ENCODE results near the gene FRY. TPM values are rescaled to one million over a fixed set of nuclear protein-coding genes. Genes with fewer than 3 reads are reported as not detected.

Gene FRY
- total and polyA plus RNA-seq, 10 of the 15 experiments (the other 5 are each of a cell fraction or from before 2014, with no cell fraction given), result 0.18 to 1.4 (median 0.30) TPM

DNA sequence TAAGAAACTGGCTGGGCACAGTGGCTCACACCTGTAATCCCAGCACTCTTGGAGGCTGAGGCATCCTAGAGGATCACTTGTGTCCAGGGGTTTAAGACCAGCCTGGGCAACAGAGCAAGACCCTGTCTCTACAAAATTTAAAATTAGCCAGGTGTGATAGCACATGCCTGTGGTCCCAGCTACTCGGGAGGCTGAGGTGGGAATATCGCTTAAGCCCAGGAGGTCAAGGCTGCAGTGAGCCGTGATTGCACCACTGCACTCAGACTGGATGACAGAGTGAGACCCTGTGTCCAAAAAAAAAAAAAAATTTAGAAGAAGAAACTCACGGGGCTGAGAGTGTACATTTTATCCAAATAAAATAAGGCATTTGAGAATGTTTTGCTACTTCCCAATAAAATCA, 224.7 kb downstream of the FRY start:
- BruUV-seq (replicated peaks), result no TSS peak
- H3K27ac ChIP-seq (ENCODE audit: control insufficient read depth, insufficient read depth), result no peak overlapping the region

More for the DNA sequence above, 224.7 kb downstream of the FRY start:
- ChIA-PET CTCF (interaction anchor here (0.7 to 2.1 kb wide), 5 partner anchors 9 to 1211 kb away, joined by 3 to 7 read pairs (median 3); no protein-coding TSS in a partner anchor), SMC1A (ENCODE audit: uncharacterized antibody, unreplicated experiment) (interaction anchor here (1.0 to 1.1 kb wide), 2 partner anchors 10 to 53 kb away, joined by 3 read pairs; no protein-coding TSS in a partner anchor), RAD21 (ENCODE audit: unreplicated experiment) (no interaction called here), POLR2A (no interaction called here)
- no peak for ATAC-seq
- H3K4me3 ChIP-seq, result no peak overlapping the region
- H3K4me2 ChIP-seq (ENCODE audit: control insufficient read depth, insufficient read depth), result no peak overlapping the region
- no peak for FAIRE-seq
- DNase-seq (ENCODE audit: low read depth, low spot score), result no peak
- H3K36me3 ChIP-seq (ENCODE audit: control insufficient read depth in 2 of 2, insufficient read depth in 2 of 2, low read length in 1 of 2), result no peaks in the 10 kb centered on the region
- H3K27me3 ChIP-seq (replicated peaks in 1 of 2; ENCODE audit: control insufficient read depth in 2 of 2, insufficient read depth in 2 of 2, low read length in 1 of 2), result no peaks in the 10 kb centered on the region; a peak in 1 of 4 replicates
- TF ChIP-seq NBN (IDR thresholded peaks at IDR 0.05) (no peak), TCF12 (IDR thresholded peaks at IDR 0.05; ENCODE audit: low read depth, low read length) (no peak), CHD1 (IDR thresholded peaks at IDR 0.05; ENCODE audit: low read depth, low read length) (no peak), IKZF2 (IDR thresholded peaks at IDR 0.05) (no peak), ETV6 (conservative IDR thresholded peaks at IDR 0.05 in 1 of 2, IDR thresholded peaks at IDR 0.05 in 1 of 2; ENCODE audit: borderline replicate concordance in 1 of 2, low read depth in 1 of 2) (no peak), RAD21 (IDR thresholded peaks at IDR 0.05; ENCODE audit: insufficient read depth, low read depth, low read length) (no peak), MTA3 (IDR thresholded peaks at IDR 0.05; ENCODE audit: borderline replicate concordance, low read length) (no peak)
- TF ChIP-seq, protein P1, sequence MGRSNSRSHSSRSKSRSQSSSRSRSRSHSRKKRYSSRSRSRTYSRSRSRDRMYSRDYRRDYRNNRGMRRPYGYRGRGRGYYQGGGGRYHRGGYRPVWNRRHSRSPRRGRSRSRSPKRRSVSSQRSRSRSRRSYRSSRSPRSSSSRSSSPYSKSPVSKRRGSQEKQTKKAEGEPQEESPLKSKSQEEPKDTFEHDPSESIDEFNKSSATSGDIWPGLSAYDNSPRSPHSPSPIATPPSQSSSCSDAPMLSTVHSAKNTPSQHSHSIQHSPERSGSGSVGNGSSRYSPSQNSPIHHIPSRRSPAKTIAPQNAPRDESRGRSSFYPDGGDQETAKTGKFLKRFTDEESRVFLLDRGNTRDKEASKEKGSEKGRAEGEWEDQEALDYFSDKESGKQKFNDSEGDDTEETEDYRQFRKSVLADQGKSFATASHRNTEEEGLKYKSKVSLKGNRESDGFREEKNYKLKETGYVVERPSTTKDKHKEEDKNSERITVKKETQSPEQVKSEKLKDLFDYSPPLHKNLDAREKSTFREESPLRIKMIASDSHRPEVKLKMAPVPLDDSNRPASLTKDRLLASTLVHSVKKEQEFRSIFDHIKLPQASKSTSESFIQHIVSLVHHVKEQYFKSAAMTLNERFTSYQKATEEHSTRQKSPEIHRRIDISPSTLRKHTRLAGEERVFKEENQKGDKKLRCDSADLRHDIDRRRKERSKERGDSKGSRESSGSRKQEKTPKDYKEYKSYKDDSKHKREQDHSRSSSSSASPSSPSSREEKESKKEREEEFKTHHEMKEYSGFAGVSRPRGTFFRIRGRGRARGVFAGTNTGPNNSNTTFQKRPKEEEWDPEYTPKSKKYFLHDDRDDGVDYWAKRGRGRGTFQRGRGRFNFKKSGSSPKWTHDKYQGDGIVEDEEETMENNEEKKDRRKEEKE (IDR thresholded peaks at IDR 0.05), result no peak
- TF ChIP-seq, protein P2, sequence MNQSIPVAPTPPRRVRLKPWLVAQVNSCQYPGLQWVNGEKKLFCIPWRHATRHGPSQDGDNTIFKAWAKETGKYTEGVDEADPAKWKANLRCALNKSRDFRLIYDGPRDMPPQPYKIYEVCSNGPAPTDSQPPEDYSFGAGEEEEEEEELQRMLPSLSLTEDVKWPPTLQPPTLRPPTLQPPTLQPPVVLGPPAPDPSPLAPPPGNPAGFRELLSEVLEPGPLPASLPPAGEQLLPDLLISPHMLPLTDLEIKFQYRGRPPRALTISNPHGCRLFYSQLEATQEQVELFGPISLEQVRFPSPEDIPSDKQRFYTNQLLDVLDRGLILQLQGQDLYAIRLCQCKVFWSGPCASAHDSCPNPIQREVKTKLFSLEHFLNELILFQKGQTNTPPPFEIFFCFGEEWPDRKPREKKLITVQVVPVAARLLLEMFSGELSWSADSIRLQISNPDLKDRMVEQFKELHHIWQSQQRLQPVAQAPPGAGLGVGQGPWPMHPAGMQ (IDR thresholded peaks at IDR 0.05; ENCODE audit: borderline replicate concordance), result no peak
- intact Hi-C loops (cut with micrococcal nuclease; ENCODE audit: unreplicated experiment), result no loop called here
- WGBS (ENCODE audit: insufficient coverage, insufficient replicate concordance, low lambda C conversion rate, missing lambda C conversion rate), result 69% methylated on average over 4 of the region's 4 CpGs
- in situ Hi-C loops (cut with MboI), result no loop called here
- no peak overlapping the region for H2AFZ ChIP-seq (ENCODE audit: control insufficient read depth, low read depth, low read length)
- no peak overlapping the region for H3K9ac ChIP-seq (ENCODE audit: control insufficient read depth, insufficient read depth, low read length)
- H3K4me1 ChIP-seq (ENCODE audit: control insufficient read depth, insufficient read depth, low read length), result no peaks in the 10 kb centered on the region
- no peaks in the 10 kb centered on the region for H3K9me3 ChIP-seq (replicated peaks; ENCODE audit: control insufficient read depth, insufficient read depth, low read length)
- H3K79me2 ChIP-seq (ENCODE audit: control insufficient read depth, insufficient read depth, low read length), result no peaks in the 10 kb centered on the region
- no peaks in the 10 kb centered on the region for H4K20me1 ChIP-seq (ENCODE audit: control insufficient read depth, insufficient read depth)
